T-helper 1 cell treated with Interleukin-12 subunit alpha and Interleukin-12 subunit beta and Interleukin-4 antibody, amounts not matched to agents 30 ng/mL and 1 ng/mL, for 36 hours (primary cell): Measurements from ENCODE around the gene TTN. TPM values are rescaled to one million over a fixed set of nuclear protein-coding genes. Genes with fewer than 3 reads are reported as not detected.

Source experiments
- intact Hi-C: fragments of 100-400 bp; cut with micrococcal nuclease; formaldehyde crosslinking; loops from one replicate; pipeline ENCODE4 v1.15.1; 2024
- total RNA-seq: library from RNA; stranded (reverse); gene quantifications from 2 replicates; pipeline ENCODE4 v1.2.3, GENCODE V29; 2022

TTN gene
- total RNA-seq, 1 donor from 2014 or later, result 9.7 TPM

- intact Hi-C loops, result no loop called here
Measured at GRCh38 chr2:178502751-178503150, 304.5 kb downstream of the TTN start.

GRCh38 chr2:178499640-178500039 is 307.6 kb downstream of the TTN start:
- intact Hi-C loops, result no loop called here

GRCh38 chr2:178498137-178498536 is 309.1 kb downstream of the TTN start:
- intact Hi-C loops, result no loop called here

- intact Hi-C loops, result no loop called here
Measured at GRCh38 chr2:178496049-178496448, 311.2 kb downstream of the TTN start.

- intact Hi-C loops, result no loop called here
Measured at GRCh38 chr2:178491612-178492011, 315.6 kb downstream of the TTN start.

- intact Hi-C loops, result no loop called here
Measured at GRCh38 chr2:178485356-178485755, 321.9 kb downstream of the TTN start.

- intact Hi-C loops, result no loop called here
Measured at GRCh38 chr2:178484245-178485041, 322.8 kb downstream of the TTN start.

- intact Hi-C loops, result no loop called here
Measured at GRCh38 chr2:178482437-178482836, 324.8 kb downstream of the TTN start.

GRCh38 chr2:178480227-178481181 is 326.7 kb downstream of the TTN start, which contains the start of gene PLEKHA3:
Gene PLEKHA3, plus strand, starts transcription at chr2:178480457. Its CDS starts 413 bp downstream, at chr2:178480870.
- intact Hi-C loops, result loop anchor here (2.0 kb wide), 1 partner anchor 26 kb away; no protein-coding TSS in a partner anchor

GRCh38 chr2:178479758-178480226 is 327.4 kb downstream of the TTN start:
- intact Hi-C loops, result loop anchor here (2.0 to 10.0 kb wide), 8 partner anchors 27 to 1527 kb away; partner anchors contain the start of genes CWC22, OSBPL6 and SESTD1

GRCh38 chr2:178479275-178479616 is 328.0 kb downstream of the TTN start:
- intact Hi-C loops, result loop anchor here (2.0 to 10.0 kb wide), 7 partner anchors 52 to 1528 kb away; partner anchors contain the start of genes CWC22, OSBPL6 and SESTD1

GRCh38 chr2:178478439-178479274 is 328.6 kb downstream of the TTN start, which contains the start of gene FKBP7:
Gene FKBP7, minus strand, starts transcription at chr2:178478600. Its CDS starts 101 bp downstream, at chr2:178478499.
- intact Hi-C loops, result loop anchor here (1.0 to 10.0 kb wide), 12 partner anchors 27 to 1528 kb away; partner anchors contain the start of genes CWC22, OSBPL6, PJVK and PRKRA

GRCh38 chr2:178478130-178478438 is 329.1 kb downstream of the TTN start:
- intact Hi-C loops, result loop anchor here (1.0 to 10.0 kb wide), 12 partner anchors 27 to 1529 kb away; partner anchors contain the start of genes CWC22, OSBPL6, PJVK and PRKRA

- intact Hi-C loops, result loop anchor here (1.0 to 10.0 kb wide), 12 partner anchors 26 to 1529 kb away; partner anchors contain the start of genes CWC22, OSBPL6, PJVK and PRKRA
Measured at GRCh38 chr2:178477443-178478129, 329.6 kb downstream of the TTN start.

- intact Hi-C loops, result loop anchor here (10.0 kb wide), 1 partner anchor 788 kb away; the partner anchor contains the start of gene SESTD1
Measured at GRCh38 chr2:178476477-178476876, 330.7 kb downstream of the TTN start.

Other genes starting within 250 kb of the TTN start
- 7.5 and 8.7 TPM in 2 replicates for gene CCDC141, start 242.7 kb upstream of the TTN start, total RNA-seq